GM21390 (cell line): Measurements from ENCODE around the gene TNFSF9.
A peak's percentile ranks its signal among the peaks of the same experiment; 100 is the strongest.
"Not testable (repeated sequence)": the region's sequence is repeated elsewhere in the genome, so short reads cannot be mapped to it uniquely, and the experiment has no call there.

Experiments used
- ATAC-seq: cut with Tn5 transposase; IDR thresholded peaks from one replicate; pipeline ENCODE4 v1.9.1; 2021; ENCODE audit not compliant: unreplicated experiment

Gene TNFSF9

DNA sequence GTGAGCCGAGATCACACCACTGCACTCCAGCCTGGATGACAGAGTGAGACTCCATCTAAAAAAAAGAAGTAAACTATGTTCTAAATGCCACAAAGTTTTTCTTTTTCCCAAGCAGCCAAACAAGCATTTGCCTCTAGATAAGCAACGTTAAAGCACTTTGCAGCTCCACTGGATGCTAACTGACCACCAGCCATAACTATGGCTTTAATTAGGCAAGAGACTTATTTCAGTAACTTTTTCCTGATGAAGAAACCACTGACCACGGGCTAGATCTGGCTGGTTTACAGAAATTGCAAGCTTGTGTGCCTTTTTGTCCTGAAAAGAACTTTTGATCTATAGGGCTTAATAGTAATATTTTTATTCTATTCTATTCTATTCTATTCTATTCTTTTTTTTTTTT, 38.0 kb downstream of the TNFSF9 start:
- ATAC-seq: no peak

- no peak for ATAC-seq
These were observed 39.9 kb downstream of the TNFSF9 start for GRCh38 chr19:6570764-6571163.

DNA sequence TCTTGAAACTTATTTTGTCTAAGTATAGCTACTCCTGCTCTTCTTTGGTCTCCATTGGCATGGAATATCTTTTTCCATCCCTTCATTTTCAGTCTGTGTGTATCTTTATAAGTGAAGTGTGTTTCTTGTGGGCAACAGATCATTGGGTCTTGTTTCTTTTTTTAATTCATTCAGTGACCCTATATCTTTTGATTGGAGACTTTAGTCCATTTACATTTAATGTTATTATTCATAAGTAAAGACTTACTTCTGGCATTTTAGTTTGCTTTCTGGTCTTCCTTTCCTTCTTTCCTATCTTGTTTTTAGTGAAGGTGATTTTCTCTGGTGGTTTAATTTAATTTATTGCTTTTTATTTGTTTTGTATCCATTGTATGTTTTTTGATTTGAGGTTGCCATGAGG, 40.3 kb downstream of the TNFSF9 start:
- no peak for ATAC-seq

- no peak for ATAC-seq
These were observed 41.4 kb downstream of the TNFSF9 start for GRCh38 chr19:6572217-6572616.

DNA sequence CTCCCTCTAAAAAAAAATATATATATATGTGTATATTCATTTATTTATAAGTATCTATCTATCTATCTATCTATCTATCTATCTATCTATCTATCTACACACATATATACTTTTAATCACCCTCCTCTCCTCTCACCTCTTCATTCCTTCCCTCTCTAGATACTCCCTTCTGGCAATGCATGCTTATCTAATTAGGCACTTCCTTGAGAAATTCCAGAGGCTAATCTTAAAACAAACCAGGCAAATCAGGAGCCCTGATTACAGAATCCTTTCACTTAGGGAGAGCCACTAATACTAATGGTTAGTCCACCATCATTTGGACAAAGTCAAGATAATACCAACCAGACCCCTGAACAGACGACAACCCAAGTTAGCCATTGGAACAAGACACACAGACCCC, 42.5 kb downstream of the TNFSF9 start:
- no peak for ATAC-seq

DNA sequence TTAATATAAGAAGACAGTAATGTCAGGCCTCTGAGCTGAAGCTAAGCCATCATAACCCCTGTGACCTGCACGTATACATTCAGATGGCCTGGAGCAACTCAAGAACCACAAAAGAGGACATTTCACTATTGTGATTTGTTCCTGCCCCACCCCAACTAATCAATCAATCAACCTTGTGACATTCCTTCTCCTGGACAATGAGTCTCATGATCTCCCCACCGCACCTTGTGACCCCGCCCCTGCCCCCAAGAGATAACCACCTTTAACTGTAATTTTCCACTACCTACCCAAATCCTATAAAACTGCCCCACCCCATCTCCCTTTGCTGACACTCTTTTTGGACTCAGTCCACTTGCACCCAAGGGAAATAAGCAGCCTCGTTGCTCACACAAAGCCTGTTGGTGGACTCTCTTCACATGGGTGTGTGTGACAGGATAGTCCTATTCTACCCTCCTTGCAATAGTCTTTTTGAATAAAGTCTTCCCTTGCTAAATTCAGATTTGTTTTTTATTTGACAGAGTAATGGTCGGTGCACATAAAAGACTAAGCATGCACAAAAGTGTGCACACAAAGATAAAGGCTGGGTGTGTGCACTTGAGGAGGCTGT, 46.1 kb downstream of the TNFSF9 start:
- no peak for ATAC-seq

GRCh38 chr19:6577476-6578125, 46.8 kb downstream of the TNFSF9 start:
- peak; percentile 72 for ATAC-seq

DNA sequence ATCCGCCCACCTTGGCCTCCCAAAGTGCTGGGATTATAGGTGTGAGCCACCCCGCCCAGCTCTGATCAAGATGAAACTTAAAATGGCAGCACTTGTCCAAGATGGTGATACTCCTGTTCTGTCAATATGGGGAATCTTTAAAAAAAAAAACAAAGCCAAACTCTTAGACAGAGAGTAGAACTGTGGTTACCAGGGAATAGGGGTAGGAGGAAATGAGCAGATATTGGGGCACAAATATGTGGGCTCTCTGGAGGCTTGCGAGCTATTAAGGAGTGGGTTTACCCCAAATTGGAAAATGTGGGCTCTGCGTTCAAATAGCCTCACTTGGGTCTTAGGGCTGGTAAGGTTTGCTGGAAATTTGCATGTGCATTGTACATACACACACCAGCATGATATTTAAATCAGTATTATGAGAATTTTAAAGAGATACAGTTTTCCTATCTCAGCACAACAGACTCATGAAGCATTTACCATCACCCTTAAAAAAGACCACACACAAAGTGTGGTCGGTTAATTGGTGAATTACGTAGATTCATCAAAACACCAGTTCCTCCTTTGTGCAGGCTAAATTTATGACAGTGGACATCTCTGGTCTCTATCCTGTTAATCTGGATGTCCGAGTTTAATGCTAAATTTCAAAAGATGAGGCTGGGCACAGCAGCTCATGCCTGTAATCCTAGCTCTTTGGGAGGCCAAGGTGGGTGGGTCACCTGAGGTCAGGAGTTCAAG, 48.8 kb downstream of the TNFSF9 start:
- ATAC-seq: no peak

- ATAC-seq: no peak
These were observed 49.5 kb downstream of the TNFSF9 start for GRCh38 chr19:6580313-6580712.

DNA sequence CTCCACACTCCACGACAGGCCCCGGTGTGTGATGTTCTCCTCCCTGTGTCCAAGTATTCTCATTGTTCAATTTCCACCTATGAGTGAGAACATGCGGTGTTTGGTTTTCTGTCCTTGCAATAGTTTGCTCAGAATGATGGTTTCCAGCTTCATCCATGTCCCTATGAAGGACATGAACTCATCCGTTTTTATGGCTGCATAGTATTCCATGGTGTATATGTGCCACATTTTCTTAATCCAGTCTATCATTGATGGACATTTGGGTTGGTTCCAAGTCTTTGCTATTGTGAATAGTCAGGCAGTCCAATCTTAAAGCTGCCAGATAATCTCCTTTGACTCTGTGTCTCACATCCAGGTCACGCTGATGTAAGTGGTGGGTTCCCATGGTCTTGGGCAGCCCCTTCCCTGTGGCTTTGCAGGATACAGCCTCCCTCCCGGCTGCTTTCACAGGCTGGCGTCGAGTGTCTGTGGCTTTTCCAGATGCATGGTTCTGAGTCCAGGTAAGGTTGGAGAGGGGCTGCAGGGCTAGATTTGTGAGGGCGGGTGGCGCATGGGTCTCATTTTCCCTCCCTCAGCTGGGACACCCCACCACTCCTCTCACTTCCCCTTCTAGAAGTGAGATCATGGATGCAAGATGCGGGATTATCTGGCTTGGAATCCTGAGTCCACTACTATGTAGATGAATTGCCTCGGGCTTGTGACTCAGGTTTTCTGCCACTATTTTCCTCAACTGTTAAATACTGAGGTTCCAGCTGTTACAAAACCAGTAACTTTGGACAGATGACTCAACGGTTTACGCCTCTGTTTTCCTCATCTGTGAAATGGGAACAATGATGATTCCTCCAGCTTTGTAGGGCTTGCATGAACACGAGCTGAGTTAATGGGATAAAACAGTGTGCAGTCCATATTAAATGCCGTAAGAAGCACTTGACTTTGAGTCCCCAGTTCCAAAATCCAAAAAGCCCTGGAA, 52.0 kb downstream of the TNFSF9 start:
- not testable (repeated sequence) for ATAC-seq
